SK-N-SH treated with all-trans-retinoic acid at 6 μM for 48 hours (cell line): ENCODE data around the gene FANCC.
A peak's percentile ranks its signal among the peaks of the same experiment; 100 is the strongest.
"Not testable (repeated sequence)": the region's sequence is repeated elsewhere in the genome, so short reads cannot be mapped to it uniquely, and the experiment has no call there.

ENCODE experiments used
- ATAC-seq: fragments of 200-7000 bp; cut with Tn5 transposase; 3 replicates; pipeline ENCODE4 v1.9.1; 2020; ENCODE audit warnings: mild to moderate bottlenecking, moderate library complexity
- ARNTL ChIP-seq: fragments of 450-650 bp; formaldehyde crosslinking; IDR thresholded peaks from 2 replicates; pipeline ENCODE4 v1.5.0; 2020; ENCODE audit warnings: low read depth, mild to moderate bottlenecking, moderate library complexity, borderline replicate concordance
- BACH2 ChIP-seq: fragments of 250-450 bp; sonication (Bioruptor Pico); IDR thresholded peaks from 2 replicates; pipeline ENCODE4 v1.9.0; 2021; ENCODE audit warnings: mild to moderate bottlenecking, borderline replicate concordance
- CSDC2 ChIP-seq: fragments of 250-450 bp; sonication (Bioruptor Pico); IDR thresholded peaks from 2 replicates; pipeline ENCODE4 v1.5.0; 2020; ENCODE audit warnings: mild to moderate bottlenecking, moderate library complexity
- ESRRG ChIP-seq: fragments of 250-450 bp; sonication (Bioruptor Pico); IDR thresholded peaks from 2 replicates; pipeline ENCODE4 v1.6.1; 2021; ENCODE audit warnings: mild to moderate bottlenecking
- GLIS3 ChIP-seq: fragments of 250-450 bp; sonication (Bioruptor Pico); IDR thresholded peaks from 2 replicates; pipeline ENCODE4 v1.5.0; 2020; ENCODE audit warnings: mild to moderate bottlenecking, moderate library complexity
- ISL1 ChIP-seq: fragments of 250-450 bp; sonication (Bioruptor Pico); IDR thresholded peaks from 2 replicates; pipeline ENCODE4 v2.1.2; 2022; ENCODE audit warnings: mild to moderate bottlenecking, moderate library complexity
- OSR1 ChIP-seq: fragments of 250-450 bp; sonication (Bioruptor Pico); IDR thresholded peaks from 2 replicates; pipeline ENCODE4 v1.8.0; 2022; ENCODE audit warnings: moderate library complexity, mild to moderate bottlenecking, inconsistent platforms
- PPARA ChIP-seq: fragments of 250-450 bp; sonication (Bioruptor Pico); IDR thresholded peaks from 2 replicates; pipeline ENCODE4 v1.5.0; 2020; ENCODE audit warnings: mild to moderate bottlenecking, borderline replicate concordance
- RARB ChIP-seq: fragments of 250-450 bp; sonication (Bioruptor Pico); IDR thresholded peaks from 2 replicates; pipeline ENCODE4 v1.8.0; 2021; ENCODE audit warnings: mild to moderate bottlenecking, moderate library complexity
- SNAI2 ChIP-seq: fragments of 250-450 bp; sonication (Bioruptor Pico); IDR thresholded peaks from 2 replicates; pipeline ENCODE4 v1.5.0; 2020; ENCODE audit warnings: mild to moderate bottlenecking, moderate library complexity
- TCF4 ChIP-seq: fragments of 250-450 bp; sonication (Bioruptor Pico); IDR thresholded peaks from 2 replicates; pipeline ENCODE4 v1.8.0; 2021; ENCODE audit warnings: mild to moderate bottlenecking, moderate library complexity, borderline replicate concordance
- ZC3H10 ChIP-seq: fragments of 250-450 bp; sonication (Bioruptor Pico); IDR thresholded peaks from 2 replicates; pipeline ENCODE4 v1.5.1; 2021; ENCODE audit warnings: mild to moderate bottlenecking, moderate library complexity
- ZFP3 ChIP-seq: fragments of 250-450 bp; sonication (Bioruptor Pico); IDR thresholded peaks from 2 replicates; pipeline ENCODE4 v1.5.0; 2020; ENCODE audit warnings: mild to moderate bottlenecking, moderate library complexity
- ZFP30 ChIP-seq: fragments of 450-650 bp; formaldehyde crosslinking; IDR thresholded peaks from 2 replicates; pipeline ENCODE4 v1.5.0; 2022; ENCODE audit warnings: mild to moderate bottlenecking, moderate library complexity
- ZNF565 ChIP-seq: fragments of 450-650 bp; formaldehyde crosslinking; conservative IDR thresholded peaks from 2 replicates; pipeline ENCODE4 v1.5.0; 2020; ENCODE audit warnings: low read depth, mild to moderate bottlenecking, moderate library complexity
- ZNF70 ChIP-seq: fragments of 450-650 bp; formaldehyde crosslinking; IDR thresholded peaks from 2 replicates; pipeline ENCODE4 v1.5.0; 2020; ENCODE audit warnings: mild to moderate bottlenecking, moderate library complexity
- ZNF8 ChIP-seq: fragments of 450-650 bp; formaldehyde crosslinking; IDR thresholded peaks from 2 replicates; pipeline ENCODE4 v1.5.0; 2020; ENCODE audit warnings: mild to moderate bottlenecking, moderate library complexity
- TF ChIP-seq, protein P1 (sequence below): fragments of 250-450 bp; sonication (Bioruptor Pico); IDR thresholded peaks from 2 replicates; pipeline ENCODE4 v1.5.1; 2021; ENCODE audit warnings: mild to moderate bottlenecking, moderate library complexity
- TF ChIP-seq, protein P2 (sequence below): fragments of 250-450 bp; sonication (Bioruptor Pico); IDR thresholded peaks from 2 replicates; pipeline ENCODE4 v1.8.0; 2020; ENCODE audit warnings: mild to moderate bottlenecking, moderate library complexity, borderline replicate concordance
- TF ChIP-seq, protein P3 (sequence below): fragments of 250-450 bp; sonication (Bioruptor Pico); IDR thresholded peaks from 2 replicates; pipeline ENCODE4 v1.8.0; 2021; ENCODE audit warnings: low read depth, mild to moderate bottlenecking, moderate library complexity, borderline replicate concordance
- TF ChIP-seq, protein P4 (sequence below): fragments of 250-450 bp; sonication (Bioruptor Pico); IDR thresholded peaks from 2 replicates; pipeline ENCODE4 v1.5.1; 2020; ENCODE audit warnings: low read depth, mild to moderate bottlenecking, moderate library complexity
- TF ChIP-seq, protein P5 (sequence below): fragments of 250-450 bp; sonication (Bioruptor Pico); IDR thresholded peaks from 2 replicates; pipeline ENCODE4 v1.5.0; 2020; ENCODE audit warnings: mild to moderate bottlenecking, moderate library complexity

FANCC gene

DNA sequence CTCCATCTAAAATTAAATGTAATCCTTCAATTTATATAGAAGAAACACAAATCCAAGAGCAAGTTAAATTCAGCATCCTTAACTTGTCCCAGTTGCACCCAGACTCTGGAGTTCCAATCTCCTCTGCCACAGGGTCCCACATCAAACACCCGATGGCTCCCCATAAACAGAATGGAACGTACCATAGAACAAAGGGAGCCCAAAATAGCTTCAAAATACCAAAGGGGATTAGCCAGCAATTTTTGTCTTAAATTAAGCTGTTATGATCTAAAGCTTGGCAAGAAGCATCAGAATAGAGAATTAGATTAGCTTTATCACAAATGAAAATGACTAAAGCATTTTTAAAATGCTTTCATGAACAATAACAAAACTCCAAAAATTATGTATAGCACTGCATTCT, 112.8 kb downstream of the FANCC start:
- ATAC-seq: no peak
- TF ChIP-seq RARB (CRISPR knock-in tag) (no peak), ZNF8 (CRISPR knock-in tag) (0 out of 2 replicates have a peak, but pooled peaks have one; percentile 11), SNAI2 (CRISPR knock-in tag) (no peak), ISL1 (CRISPR knock-in tag) (peak; percentile 83), ESRRG (CRISPR knock-in tag) (no peak)

DNA sequence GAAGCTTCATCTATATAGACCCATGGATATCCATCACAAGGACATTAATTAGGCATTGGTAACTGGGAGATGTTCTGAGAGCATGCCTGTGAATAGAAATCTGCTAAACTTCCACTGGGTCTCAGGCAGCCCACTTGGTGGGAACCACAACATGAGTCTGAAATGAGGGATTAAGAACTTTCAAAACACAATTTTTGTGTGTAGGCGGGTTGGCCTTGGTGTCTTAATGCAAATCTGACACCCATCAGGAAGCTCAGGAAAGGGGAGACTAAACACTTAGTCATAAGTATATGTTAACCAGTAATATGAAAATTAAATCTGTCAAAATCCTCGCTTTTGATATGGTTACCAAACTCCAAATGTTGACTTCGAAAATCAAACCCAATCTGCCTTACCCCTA, 113.2 kb downstream of the FANCC start:
- ATAC-seq: no peak
- TF ChIP-seq TCF4 (CRISPR knock-in tag) (no peak), OSR1 (CRISPR knock-in tag) (no peak), ZNF565 (CRISPR knock-in tag) (no peak), ESRRG (CRISPR knock-in tag) (no peak), ARNTL (no peak), BACH2 (CRISPR knock-in tag) (no peak)
- TF ChIP-seq, protein P1, sequence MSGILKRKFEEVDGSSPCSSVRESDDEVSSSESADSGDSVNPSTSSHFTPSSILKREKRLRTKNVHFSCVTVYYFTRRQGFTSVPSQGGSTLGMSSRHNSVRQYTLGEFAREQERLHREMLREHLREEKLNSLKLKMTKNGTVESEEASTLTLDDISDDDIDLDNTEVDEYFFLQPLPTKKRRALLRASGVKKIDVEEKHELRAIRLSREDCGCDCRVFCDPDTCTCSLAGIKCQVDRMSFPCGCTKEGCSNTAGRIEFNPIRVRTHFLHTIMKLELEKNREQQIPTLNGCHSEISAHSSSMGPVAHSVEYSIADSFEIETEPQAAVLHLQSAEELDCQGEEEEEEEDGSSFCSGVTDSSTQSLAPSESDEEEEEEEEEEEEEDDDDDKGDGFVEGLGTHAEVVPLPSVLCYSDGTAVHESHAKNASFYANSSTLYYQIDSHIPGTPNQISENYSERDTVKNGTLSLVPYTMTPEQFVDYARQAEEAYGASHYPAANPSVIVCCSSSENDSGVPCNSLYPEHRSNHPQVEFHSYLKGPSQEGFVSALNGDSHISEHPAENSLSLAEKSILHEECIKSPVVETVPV: no peak
- TF ChIP-seq, protein P2, sequence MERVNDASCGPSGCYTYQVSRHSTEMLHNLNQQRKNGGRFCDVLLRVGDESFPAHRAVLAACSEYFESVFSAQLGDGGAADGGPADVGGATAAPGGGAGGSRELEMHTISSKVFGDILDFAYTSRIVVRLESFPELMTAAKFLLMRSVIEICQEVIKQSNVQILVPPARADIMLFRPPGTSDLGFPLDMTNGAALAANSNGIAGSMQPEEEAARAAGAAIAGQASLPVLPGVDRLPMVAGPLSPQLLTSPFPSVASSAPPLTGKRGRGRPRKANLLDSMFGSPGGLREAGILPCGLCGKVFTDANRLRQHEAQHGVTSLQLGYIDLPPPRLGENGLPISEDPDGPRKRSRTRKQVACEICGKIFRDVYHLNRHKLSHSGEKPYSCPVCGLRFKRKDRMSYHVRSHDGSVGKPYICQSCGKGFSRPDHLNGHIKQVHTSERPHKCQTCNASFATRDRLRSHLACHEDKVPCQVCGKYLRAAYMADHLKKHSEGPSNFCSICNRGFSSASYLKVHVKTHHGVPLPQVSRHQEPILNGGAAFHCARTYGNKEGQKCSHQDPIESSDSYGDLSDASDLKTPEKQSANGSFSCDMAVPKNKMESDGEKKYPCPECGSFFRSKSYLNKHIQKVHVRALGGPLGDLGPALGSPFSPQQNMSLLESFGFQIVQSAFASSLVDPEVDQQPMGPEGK (CRISPR knock-in tag): no peak
- TF ChIP-seq, protein P3, sequence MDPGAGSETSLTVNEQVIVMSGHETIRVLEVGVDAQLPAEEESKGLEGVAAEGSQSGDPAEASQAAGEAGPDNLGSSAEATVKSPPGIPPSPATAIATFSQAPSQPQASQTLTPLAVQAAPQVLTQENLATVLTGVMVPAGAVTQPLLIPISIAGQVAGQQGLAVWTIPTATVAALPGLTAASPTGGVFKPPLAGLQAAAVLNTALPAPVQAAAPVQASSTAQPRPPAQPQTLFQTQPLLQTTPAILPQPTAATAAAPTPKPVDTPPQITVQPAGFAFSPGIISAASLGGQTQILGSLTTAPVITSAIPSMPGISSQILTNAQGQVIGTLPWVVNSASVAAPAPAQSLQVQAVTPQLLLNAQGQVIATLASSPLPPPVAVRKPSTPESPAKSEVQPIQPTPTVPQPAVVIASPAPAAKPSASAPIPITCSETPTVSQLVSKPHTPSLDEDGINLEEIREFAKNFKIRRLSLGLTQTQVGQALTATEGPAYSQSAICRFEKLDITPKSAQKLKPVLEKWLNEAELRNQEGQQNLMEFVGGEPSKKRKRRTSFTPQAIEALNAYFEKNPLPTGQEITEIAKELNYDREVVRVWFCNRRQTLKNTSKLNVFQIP: no peak

DNA sequence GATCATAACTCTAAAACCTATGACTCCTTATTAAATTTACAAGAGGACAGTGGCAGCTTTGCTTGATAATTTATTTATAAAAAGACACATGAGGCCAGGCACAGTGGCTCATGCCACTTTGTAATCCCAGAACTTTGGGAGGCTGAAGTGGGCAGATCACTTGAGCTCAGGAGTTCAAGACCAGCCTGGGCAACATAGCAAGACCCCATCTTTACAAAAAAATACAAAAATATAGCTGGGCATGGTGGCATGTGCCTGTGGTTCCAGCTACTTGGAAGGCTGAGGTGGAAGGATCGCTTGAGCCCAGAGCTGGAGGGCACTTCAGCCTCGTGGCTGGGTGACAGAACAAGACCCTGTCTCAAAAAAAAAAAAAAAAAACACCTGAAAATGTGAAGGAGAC, 114.5 kb downstream of the FANCC start:
- not testable (repeated sequence) for ATAC-seq

DNA sequence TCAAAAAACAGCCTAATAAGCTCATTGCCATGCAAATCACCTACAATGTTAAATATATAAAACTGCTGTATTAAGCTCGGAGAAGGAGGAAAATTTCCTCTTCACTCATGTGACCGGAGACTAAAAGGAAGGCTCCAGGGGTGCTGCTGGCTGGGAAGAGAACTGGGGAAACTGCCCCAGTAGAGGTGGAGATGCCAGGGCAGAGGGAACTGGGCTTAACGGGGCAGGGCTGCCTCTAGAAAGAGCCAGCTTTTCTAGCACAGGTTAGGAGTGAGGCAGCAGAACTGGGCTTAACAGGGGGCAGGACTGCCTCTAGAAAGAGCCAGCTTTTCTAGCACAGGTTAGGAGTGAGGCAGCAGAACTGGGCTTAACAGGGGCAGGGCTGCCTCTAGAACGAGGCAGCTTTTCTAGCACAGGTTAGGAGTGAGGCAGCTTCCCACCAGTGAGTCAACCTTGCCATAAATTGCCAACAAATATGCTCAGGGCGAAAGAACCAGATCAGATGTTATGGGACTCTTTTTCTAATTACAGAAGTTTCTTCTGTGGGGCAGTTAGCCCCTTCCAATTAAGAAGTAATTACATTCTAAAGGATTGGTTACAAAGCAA, 115.3 kb downstream of the FANCC start:
- TF ChIP-seq, protein P3: no peak
- TF ChIP-seq ESRRG (CRISPR knock-in tag) (no peak), ARNTL (no peak), PPARA (no peak), ZNF8 (CRISPR knock-in tag) (no peak), ISL1 (CRISPR knock-in tag) (no peak), ZFP3 (CRISPR knock-in tag) (no peak), ZC3H10 (no peak), CSDC2 (CRISPR knock-in tag) (no peak), ZNF70 (CRISPR knock-in tag) (no peak), BACH2 (CRISPR knock-in tag) (no peak), GLIS3 (CRISPR knock-in tag) (no peak), ZFP30 (CRISPR knock-in tag) (no peak)
- TF ChIP-seq, protein P4, sequence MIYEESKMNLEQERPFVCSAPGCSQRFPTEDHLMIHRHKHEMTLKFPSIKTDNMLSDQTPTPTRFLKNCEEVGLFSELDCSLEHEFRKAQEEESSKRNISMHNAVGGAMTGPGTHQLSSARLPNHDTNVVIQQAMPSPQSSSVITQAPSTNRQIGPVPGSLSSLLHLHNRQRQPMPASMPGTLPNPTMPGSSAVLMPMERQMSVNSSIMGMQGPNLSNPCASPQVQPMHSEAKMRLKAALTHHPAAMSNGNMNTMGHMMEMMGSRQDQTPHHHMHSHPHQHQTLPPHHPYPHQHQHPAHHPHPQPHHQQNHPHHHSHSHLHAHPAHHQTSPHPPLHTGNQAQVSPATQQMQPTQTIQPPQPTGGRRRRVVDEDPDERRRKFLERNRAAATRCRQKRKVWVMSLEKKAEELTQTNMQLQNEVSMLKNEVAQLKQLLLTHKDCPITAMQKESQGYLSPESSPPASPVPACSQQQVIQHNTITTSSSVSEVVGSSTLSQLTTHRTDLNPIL (CRISPR knock-in tag): no peak
- TF ChIP-seq, protein P5, sequence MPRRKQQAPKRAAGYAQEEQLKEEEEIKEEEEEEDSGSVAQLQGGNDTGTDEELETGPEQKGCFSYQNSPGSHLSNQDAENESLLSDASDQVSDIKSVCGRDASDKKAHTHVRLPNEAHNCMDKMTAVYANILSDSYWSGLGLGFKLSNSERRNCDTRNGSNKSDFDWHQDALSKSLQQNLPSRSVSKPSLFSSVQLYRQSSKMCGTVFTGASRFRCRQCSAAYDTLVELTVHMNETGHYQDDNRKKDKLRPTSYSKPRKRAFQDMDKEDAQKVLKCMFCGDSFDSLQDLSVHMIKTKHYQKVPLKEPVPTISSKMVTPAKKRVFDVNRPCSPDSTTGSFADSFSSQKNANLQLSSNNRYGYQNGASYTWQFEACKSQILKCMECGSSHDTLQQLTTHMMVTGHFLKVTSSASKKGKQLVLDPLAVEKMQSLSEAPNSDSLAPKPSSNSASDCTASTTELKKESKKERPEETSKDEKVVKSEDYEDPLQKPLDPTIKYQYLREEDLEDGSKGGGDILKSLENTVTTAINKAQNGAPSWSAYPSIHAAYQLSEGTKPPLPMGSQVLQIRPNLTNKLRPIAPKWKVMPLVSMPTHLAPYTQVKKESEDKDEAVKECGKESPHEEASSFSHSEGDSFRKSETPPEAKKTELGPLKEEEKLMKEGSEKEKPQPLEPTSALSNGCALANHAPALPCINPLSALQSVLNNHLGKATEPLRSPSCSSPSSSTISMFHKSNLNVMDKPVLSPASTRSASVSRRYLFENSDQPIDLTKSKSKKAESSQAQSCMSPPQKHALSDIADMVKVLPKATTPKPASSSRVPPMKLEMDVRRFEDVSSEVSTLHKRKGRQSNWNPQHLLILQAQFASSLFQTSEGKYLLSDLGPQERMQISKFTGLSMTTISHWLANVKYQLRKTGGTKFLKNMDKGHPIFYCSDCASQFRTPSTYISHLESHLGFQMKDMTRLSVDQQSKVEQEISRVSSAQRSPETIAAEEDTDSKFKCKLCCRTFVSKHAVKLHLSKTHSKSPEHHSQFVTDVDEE (CRISPR knock-in tag): no peak
- TF ChIP-seq, all 23 proteins: peak for 0
- ATAC-seq: no peak
